Glomerular visceral epithelial cell (primary cell): ENCODE measurements around the gene CAMK1D.

Experiments used
- DNase-seq: peaks from one replicate; pipeline ENCODE4 v3.0.0-alpha.2; 2016; ENCODE audit errors: extremely low spot score

The CAMK1D gene

GRCh38 chr10:12628153-12628552 lies 278.8 kb downstream of the CAMK1D start:
- DNase-seq: no peak

GRCh38 chr10:12628964-12629766 lies 279.8 kb downstream of the CAMK1D start:
- DNase-seq: peak; percentile 12

- no peak for DNase-seq
These were observed 280.4 kb downstream of the CAMK1D start for GRCh38 chr10:12629767-12630165.

GRCh38 chr10:12631216-12631615 lies 281.9 kb downstream of the CAMK1D start:
- no peak for DNase-seq

- no peak for DNase-seq
These were observed 282.6 kb downstream of the CAMK1D start for GRCh38 chr10:12631787-12632562.

- no peak for DNase-seq
These were observed 284.7 kb downstream of the CAMK1D start for GRCh38 chr10:12633776-12634620.

GRCh38 chr10:12634621-12634931 lies 285.2 kb downstream of the CAMK1D start:
- no peak for DNase-seq

GRCh38 chr10:12635127-12635541 lies 285.8 kb downstream of the CAMK1D start:
- DNase-seq: no peak

- no peak for DNase-seq
These were observed 287.2 kb downstream of the CAMK1D start for GRCh38 chr10:12636571-12636970.

- no peak for DNase-seq
These were observed 288.3 kb downstream of the CAMK1D start for GRCh38 chr10:12637649-12638048.

- DNase-seq: no peak
These were observed 288.8 kb downstream of the CAMK1D start for GRCh38 chr10:12638103-12638502.

GRCh38 chr10:12638781-12639180 lies 289.4 kb downstream of the CAMK1D start:
- no peak for DNase-seq

GRCh38 chr10:12639996-12640944 lies 290.9 kb downstream of the CAMK1D start:
- no peak for DNase-seq

GRCh38 chr10:12642036-12642435 lies 292.7 kb downstream of the CAMK1D start:
- no peak for DNase-seq

- no peak for DNase-seq
These were observed 293.9 kb downstream of the CAMK1D start for GRCh38 chr10:12643279-12643678.

GRCh38 chr10:12644380-12645144 lies 295.2 kb downstream of the CAMK1D start:
- DNase-seq: peak; percentile 50

- no peak for DNase-seq
These were observed 296.1 kb downstream of the CAMK1D start for GRCh38 chr10:12645449-12645848.

- DNase-seq: no peak
These were observed 299.8 kb downstream of the CAMK1D start for GRCh38 chr10:12649012-12649584.

- DNase-seq: no peak
These were observed 300.8 kb downstream of the CAMK1D start for GRCh38 chr10:12650122-12650521.
